Lung (tissue), 12 donors: Measurements from ENCODE around the gene MTA3. TPM values are rescaled to one million over a fixed set of nuclear protein-coding genes. Genes with fewer than 3 reads are reported as not detected.

Experiments used
- ATAC-seq: fragments of 200-7000 bp; cut with Tn5 transposase; one replicate; pipeline ENCODE4 v1.9.1; 2020; ENCODE audit warnings: moderate number of reproducible peaks; ENCODE audit not compliant: insufficient read depth, low FRiP score
- DNase-seq, 3 donors: peaks; one replicate each; pipeline ENCODE4 v3.0.0-alpha.2; 2013 to 2017
- H3K27ac ChIP-seq, 2 donors: one replicate each; pipeline ENCODE4 v1.5.1; 2013; ENCODE audit warnings: mild to moderate bottlenecking in 2 of 2, moderate library complexity in 2 of 2, control low read depth in 1 of 2, inconsistent platforms in 1 of 2, low read depth in 1 of 2, low read length in 1 of 2
- H3K27me3 ChIP-seq, 3 donors: one replicate each; pipeline ENCODE4 v1.5.1; 2013; ENCODE audit warnings: low read length in 2 of 3; ENCODE audit not compliant: control insufficient read depth in 3 of 3, insufficient read depth in 3 of 3
- H3K36me3 ChIP-seq, 4 donors: one replicate each; pipeline ENCODE4 v1.5.1; 2013; ENCODE audit warnings: low read length in 4 of 4, mild to moderate bottlenecking in 1 of 4, moderate library complexity in 1 of 4; ENCODE audit not compliant: control insufficient read depth in 4 of 4, insufficient read depth in 4 of 4
- H3K4me1 ChIP-seq, 5 donors: one replicate each; pipeline ENCODE4 v1.5.1; 2013; ENCODE audit warnings: low read length in 5 of 5, mild to moderate bottlenecking in 2 of 5, moderate library complexity in 1 of 5; ENCODE audit not compliant: control insufficient read depth in 5 of 5, insufficient read depth in 5 of 5
- H3K4me3 ChIP-seq: one replicate; pipeline ENCODE4 v1.5.1; 2013; ENCODE audit warnings: mild to moderate bottlenecking, control low read depth, moderate library complexity
- H3K9ac ChIP-seq, 2 donors: one replicate each; pipeline ENCODE4 v1.5.1; 2013; ENCODE audit warnings: low read length in 2 of 2, control low read depth in 1 of 2; ENCODE audit not compliant: insufficient read depth in 1 of 2
- H3K9me3 ChIP-seq, 4 donors: one replicate each; pipeline ENCODE4 v1.5.1; 2013; ENCODE audit warnings: low read length in 3 of 4, mild to moderate bottlenecking in 1 of 4, moderate library complexity in 1 of 4; ENCODE audit not compliant: control insufficient read depth in 4 of 4, insufficient read depth in 3 of 4
- CTCF ChIP-seq: IDR thresholded peaks from 2 replicates; pipeline ENCODE4 v1.5.1; 2012; ENCODE audit warnings: mild to moderate bottlenecking; ENCODE audit errors: control extremely low read depth, extremely low read depth
- WGBS, 2 donors: extraction: QIAGEN DNeasy Blood & Tissue Kit; methylation state at CpG; one replicate each; pipeline ENCODE4 v1.1.7; 2013; 5-methylcytosine and 5-hydroxymethylcytosine counted together
- polyA plus RNA-seq, 2 donors: library from polyadenylated mRNA; stranded (reverse); fragments of 200-250 nt; gene quantifications; one replicate each; pipeline ENCODE4 v1.2.1, GENCODE V29; 2013
- total RNA-seq, 2 donors: library from RNA; depleted of rRNA in 1 of 2; stranded (reverse); fragments of >200 nt in 1 of 2; gene quantifications; one replicate each; pipeline ENCODE4 v1.2.1, GENCODE V29; 2014 to 2021
- donor health status: control.
- donor health status: control.
- donor health status: Bipolar disorder and iron deficiency.
- donor health status: healthy.
- donor health status: DM: yes; HTN: yes; CAD: no.

The MTA3 gene
- total and polyA plus RNA-seq, 4 donors, result 9.2 to 65.8 (median 24.4) TPM

GRCh38 chr2:42757981-42758740, 189.7 kb downstream of the MTA3 start:
- H3K27ac ChIP-seq, result no peak overlapping the region
- no peaks in the 10 kb centered on the region for H3K9me3 ChIP-seq
- ATAC-seq (no peak), DNase-seq (no peak)
- peaks cover 0 to 2% (median 0%) of the 10 kb centered on the region in 5 donors for H3K4me1 ChIP-seq
- H3K36me3 ChIP-seq, result peaks cover 0 to 12% (median 7%) of the 10 kb centered on the region in 4 donors
- H3K4me3 ChIP-seq, result no peak overlapping the region
- no peaks in the 10 kb centered on the region for H3K27me3 ChIP-seq
- no peak for TF ChIP-seq CTCF
- no peak overlapping the region for H3K9ac ChIP-seq
- whole genome bisulfite sequencing, 2 donors, result 82 to 93% methylated on average over 4 of the region's 4 CpGs

DNA sequence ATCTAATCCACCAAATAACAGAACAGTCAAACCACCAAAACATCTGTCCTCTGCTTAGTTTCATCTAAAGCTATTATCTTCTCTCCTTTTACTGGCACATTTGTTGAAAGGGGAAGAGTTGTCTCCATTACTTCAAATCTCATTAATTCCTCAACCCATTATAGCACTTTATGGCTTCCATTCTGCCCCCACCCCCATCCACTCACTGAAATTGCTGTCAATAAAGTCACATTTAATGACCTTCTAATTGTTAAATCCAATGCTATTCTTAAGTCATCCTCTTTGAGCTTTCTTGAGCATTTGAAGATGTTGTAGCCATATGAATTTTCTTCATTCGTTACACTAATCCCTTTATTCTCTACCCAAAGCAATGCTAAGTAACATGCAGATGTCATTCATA, 190.3 kb downstream of the MTA3 start:
- 94 to 95% methylated on average over 1 of the region's 1 CpG for WGBS, 2 donors
- DNase-seq (no peak), ATAC-seq (no peak)
- no peaks in the 10 kb centered on the region for H3K9me3 ChIP-seq
- H3K36me3 ChIP-seq, result peaks cover 0 to 7% (median 6%) of the 10 kb centered on the region in 4 donors
- no peak overlapping the region for H3K9ac ChIP-seq
- peaks cover 0 to 3% (median 0%) of the 10 kb centered on the region in 5 donors for H3K4me1 ChIP-seq
- no peak for TF ChIP-seq CTCF
- no peaks in the 10 kb centered on the region for H3K27me3 ChIP-seq
- no peak overlapping the region for H3K27ac ChIP-seq
- no peak overlapping the region for H3K4me3 ChIP-seq

DNA sequence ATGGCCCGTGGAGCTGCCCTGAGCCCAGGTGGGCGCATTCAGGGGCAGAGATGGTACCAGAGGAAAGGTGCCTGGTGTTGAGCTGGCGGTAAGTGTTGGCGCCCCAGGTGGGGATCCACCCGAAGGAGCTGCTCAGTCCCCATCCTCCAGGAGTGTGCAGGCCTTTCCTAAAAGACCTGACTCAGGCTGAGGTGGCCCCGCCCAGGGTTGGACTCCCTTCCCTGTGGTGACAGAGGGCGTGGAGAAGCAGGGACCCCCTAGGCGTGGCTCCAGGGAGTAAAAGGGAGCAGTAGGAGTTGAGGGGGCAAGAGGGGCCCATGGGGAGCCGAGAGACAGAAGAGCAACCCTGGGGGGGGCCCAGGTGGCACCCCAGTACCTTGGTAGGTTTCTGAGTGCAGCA, 193.1 kb downstream of the MTA3 start:
- no peak overlapping the region for H3K9ac ChIP-seq
- 91 to 93% methylated on average over 9 of the region's 9 CpGs for WGBS, 2 donors

More for the DNA sequence above, 193.1 kb downstream of the MTA3 start:
- no peaks in the 10 kb centered on the region for H3K9me3 ChIP-seq
- no peak overlapping the region for H3K27ac ChIP-seq
- DNase-seq (no peak), ATAC-seq (no peak)
- peaks cover 0 to 3% (median 0%) of the 10 kb centered on the region in 5 donors for H3K4me1 ChIP-seq
- H3K4me3 ChIP-seq, result no peak overlapping the region
- no peaks in the 10 kb centered on the region for H3K27me3 ChIP-seq
- TF ChIP-seq CTCF, result no peak
- peaks cover 0 to 7% (median 2%) of the 10 kb centered on the region in 4 donors for H3K36me3 ChIP-seq
